HG03108 (cell line): Measurements from ENCODE around the gene SEC16B.
"Not testable (repeated sequence)": the region's sequence is repeated elsewhere in the genome, so short reads cannot be mapped to it uniquely, and the experiment has no call there.

Source experiments
- ATAC-seq: cut with Tn5 transposase; IDR thresholded peaks from one replicate; pipeline ENCODE4 v1.9.1; 2021; ENCODE audit warnings: moderate library complexity; ENCODE audit not compliant: unreplicated experiment

The SEC16B gene, protein sequence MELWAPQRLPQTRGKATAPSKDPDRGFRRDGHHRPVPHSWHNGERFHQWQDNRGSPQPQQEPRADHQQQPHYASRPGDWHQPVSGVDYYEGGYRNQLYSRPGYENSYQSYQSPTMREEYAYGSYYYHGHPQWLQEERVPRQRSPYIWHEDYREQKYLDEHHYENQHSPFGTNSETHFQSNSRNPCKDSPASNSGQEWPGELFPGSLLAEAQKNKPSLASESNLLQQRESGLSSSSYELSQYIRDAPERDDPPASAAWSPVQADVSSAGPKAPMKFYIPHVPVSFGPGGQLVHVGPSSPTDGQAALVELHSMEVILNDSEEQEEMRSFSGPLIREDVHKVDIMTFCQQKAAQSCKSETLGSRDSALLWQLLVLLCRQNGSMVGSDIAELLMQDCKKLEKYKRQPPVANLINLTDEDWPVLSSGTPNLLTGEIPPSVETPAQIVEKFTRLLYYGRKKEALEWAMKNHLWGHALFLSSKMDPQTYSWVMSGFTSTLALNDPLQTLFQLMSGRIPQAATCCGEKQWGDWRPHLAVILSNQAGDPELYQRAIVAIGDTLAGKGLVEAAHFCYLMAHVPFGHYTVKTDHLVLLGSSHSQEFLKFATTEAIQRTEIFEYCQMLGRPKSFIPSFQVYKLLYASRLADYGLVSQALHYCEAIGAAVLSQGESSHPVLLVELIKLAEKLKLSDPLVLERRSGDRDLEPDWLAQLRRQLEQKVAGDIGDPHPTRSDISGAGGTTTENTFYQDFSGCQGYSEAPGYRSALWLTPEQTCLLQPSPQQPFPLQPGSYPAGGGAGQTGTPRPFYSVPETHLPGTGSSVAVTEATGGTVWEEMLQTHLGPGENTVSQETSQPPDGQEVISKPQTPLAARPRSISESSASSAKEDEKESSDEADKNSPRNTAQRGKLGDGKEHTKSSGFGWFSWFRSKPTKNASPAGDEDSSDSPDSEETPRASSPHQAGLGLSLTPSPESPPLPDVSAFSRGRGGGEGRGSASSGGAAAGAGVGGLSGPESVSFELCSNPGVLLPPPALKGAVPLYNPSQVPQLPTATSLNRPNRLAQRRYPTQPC

DNA sequence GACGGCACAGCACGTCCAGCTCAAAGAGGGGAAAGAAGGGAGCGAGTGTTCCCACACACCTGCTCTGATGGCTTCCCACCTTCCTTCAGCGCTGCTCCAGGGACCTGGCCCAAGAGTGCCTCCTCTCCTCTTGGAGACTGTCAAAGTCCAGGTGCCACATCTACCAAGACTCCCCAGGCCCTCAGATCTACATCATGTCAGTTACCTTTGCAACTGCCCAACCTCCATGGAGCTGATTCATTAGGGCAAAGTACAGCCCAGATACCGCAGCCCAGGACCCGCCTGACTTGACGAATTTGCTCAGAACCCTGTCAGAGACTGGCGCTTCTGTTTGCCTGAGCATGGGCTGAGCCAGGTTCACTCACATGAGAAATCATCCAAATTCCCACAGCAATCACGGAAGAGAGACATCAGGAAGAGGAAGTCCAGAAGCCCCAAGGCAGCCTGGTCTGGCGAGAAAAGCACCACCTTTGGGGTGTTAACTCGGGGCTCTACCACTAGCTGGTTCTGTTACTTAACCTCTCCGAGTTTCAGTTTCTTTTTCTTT lies at the start of gene SEC16B:
TSS of gene SEC16B (minus strand) at position 234 of the 547 bp plus-strand sequence. CDS start 2,077 bp downstream, outside the sequence.
- no peak for ATAC-seq

GRCh38 chr1:178019622-178020021 lies 49.8 kb upstream of the SEC16B start:
- ATAC-seq = no peak

DNA sequence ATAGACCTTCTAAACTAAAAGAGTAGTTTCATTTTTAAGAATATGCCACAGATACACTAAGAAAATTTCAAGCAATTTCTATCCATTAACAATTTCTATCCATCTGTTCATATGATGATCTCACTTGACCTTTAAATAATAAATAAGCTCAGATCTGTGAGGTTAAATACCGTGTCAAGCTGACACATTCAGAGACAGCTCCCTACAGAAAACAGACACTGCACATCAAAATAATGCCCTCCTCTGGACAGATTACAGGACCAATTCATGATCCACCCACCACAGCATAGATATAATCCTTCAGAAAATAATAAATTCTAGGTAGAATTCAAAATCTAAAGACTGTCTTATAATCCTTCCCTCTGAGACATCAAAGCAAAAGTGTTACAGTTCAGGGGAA lies 49.4 kb upstream of the SEC16B start:
- no peak for ATAC-seq

DNA sequence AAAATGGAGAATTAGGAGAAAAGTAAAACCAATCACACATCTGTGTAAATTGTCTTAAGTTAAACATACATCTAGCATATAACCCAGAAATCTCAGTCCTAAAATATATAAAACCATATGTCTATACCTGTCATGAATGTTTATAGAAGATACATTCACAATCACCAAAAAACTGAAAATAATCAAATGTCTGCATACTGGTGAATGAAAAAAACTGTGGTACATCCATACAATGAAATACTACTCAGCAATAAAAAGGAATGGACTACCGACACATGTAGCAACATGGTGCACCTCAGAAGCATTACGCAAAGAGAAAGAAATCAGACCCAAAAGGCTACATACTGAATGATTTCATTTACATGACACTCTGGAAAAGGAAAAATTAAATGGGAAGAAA lies 47.7 kb upstream of the SEC16B start:
- no peak for ATAC-seq

DNA sequence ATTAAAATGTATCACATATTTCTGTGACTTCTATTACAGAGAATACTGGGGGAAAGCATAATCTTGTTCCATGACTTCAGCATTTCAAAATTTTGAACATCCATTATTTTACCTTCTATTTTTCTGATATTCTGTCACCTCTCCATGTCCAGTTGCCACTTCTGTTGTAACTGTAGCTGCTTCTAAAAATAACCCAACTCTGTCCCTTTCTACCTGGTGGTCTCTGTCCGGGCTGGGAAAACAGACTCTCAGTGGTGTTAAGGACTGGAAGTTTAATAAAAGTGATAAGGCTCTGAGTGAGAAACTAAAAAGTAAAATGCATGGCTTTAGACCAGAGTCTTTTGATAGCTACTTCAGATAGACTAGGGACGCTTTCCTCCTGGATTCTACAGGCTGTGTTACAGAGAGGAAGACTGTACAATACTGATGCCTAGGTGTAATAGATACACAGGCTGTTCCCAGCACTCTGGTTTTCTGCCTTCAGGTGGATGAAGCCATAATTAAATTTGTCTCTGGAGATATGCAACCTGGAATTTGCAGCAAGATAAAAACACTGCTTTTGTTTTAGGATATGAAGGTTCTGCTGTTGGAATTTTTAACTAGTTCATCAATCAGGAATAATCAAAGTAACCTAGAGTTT lies 42.1 kb upstream of the SEC16B start:
- ATAC-seq = no peak

DNA sequence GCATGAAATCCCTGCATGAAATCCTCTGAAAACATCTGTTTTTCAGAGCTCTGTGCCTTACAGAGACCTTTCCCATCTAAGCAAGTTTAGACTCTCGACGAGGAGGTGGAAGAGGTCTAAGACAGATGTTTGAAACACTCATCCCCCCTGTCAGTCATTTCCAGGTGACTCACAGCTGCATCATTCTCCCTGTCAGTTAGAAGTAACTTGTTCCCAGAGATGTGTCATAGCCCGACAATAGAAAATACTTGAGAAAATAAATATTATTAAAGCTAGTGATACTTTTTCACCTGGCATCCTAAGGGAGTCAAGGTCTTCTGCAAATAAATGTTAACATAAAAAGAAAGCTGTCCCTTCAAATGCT lies 41.6 kb upstream of the SEC16B start:
- ATAC-seq = no peak

DNA sequence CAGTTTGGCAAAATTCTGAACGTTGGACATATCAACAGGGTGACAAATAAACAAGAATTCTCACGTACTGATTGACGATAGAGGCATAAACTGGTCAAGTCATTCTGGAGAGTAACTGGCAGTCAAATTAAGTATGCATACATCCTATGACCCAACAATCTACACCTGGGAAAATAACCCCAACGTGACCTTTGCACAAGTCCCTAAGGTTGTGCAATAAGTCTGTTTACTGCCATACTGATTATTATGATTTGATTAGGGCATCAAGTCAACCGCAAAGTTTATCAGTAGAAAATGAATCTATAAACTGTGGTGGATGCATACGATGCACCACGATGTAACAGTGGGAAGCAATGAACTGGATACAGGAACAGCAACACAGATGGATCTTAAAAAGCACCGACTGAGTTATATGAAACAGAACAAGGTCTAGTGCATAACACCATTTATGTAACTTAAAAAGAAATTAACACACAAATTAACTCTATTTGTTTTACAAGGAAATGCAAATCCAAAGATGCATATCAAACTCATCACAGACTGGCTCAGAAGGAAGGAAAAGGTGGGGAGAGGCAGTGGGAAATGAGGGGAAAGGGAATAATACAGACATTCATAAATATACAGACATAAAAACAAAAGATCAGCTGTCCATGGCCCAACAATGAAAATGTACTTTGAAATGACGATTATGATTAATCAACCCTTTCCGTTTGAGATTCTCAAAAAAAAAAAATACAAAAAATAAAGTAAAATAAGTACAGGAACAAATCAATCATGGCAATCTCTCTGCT lies 41.0 kb upstream of the SEC16B start:
- ATAC-seq = no peak

DNA sequence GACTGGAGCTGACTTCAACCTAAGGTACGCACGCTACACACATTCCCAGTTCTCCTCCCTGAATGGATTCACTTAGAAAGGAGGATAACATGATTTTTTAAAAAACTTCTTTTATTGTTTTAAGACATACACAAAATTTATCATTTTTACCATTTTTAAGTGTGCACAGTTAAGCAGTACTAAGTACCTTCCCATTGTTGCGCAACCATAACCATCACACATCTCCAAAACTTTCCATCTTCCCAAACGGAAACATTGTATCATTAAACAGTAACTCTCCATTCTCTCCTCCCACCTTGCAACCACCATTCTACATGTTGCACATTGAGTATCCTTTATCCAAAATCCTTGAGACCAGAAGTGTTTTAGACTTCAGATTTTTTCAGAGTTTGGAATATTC lies 36.2 kb upstream of the SEC16B start:
- ATAC-seq = no peak

GRCh38 chr1:178005450-178005849 lies 35.6 kb upstream of the SEC16B start:
- no peak for ATAC-seq

- no peak for ATAC-seq
Measured at GRCh38 chr1:178004926-178005391, 35.1 kb upstream of the SEC16B start.

GRCh38 chr1:177998696-177999631 lies 29.1 kb upstream of the SEC16B start:
- no peak for ATAC-seq

GRCh38 chr1:177996957-177997356 lies 27.1 kb upstream of the SEC16B start:
- ATAC-seq = no peak

GRCh38 chr1:177995369-177995768 lies 25.5 kb upstream of the SEC16B start:
- no peak for ATAC-seq

GRCh38 chr1:177986281-177986680 lies 16.4 kb upstream of the SEC16B start:
- not testable (repeated sequence) for ATAC-seq

GRCh38 chr1:177984761-177985160 lies 14.9 kb upstream of the SEC16B start:
- ATAC-seq = no peak

- no peak for ATAC-seq
Measured at GRCh38 chr1:177984136-177984525, 14.3 kb upstream of the SEC16B start.

DNA sequence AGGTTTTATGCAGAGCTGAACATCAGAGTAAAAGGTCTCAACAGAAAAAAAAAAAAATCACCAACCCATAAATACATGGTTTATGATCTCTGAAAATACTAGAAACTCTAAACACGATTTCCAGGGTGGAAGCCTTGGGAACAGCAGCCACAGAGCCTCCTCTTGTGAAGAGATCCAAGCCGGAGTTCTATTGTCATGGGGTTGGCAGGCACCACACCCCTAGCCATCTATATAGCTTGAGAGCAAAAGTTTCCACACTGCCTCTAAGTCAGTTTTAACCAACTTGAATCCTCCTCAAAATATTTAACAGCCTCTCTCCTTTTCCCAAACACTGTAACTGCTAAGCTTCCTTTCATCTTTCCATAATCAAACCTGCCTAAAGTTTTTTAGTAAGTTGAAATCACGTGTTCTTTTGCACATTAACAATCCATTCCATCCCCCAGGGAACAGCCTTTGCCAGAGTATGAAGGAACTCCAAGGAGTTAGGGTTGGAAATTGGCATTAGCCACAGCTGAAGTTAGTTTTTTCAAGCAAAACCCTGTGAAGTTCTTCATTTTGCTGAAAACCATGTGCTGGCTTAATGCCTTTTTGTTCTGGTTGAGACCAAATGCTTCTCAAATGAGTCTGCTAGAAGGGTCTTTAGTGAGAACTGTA lies 13.8 kb upstream of the SEC16B start:
- ATAC-seq = no peak

DNA sequence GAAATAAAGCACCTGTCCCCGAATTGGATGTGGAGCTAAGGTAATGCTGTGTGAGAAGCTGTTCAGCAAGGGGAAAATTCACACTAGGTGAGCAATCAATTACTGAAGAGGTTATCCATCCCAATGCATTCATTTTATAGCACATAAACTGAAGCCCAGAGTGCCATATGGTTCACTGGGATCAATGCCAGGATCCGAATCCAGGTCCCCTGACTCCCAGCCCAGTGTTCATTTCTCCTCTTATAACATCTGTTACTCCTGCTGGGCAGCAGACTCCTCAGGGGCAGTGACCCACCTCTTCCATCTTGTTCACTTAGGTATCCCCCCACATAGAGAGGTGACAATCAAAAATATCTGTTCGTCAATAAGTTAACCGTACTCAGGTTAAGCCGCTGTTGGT lies 13.2 kb upstream of the SEC16B start:
- ATAC-seq = no peak
